Measurements from ENCODE around the gene FAM13B. TPM values are rescaled to one million over a fixed set of nuclear protein-coding genes. Genes with fewer than 3 reads are reported as not detected.
"Not testable (repeated sequence)": the region's sequence is repeated elsewhere in the genome, so short reads cannot be mapped to it uniquely, and the experiment has no call there.

Gene FAM13B
- total RNA-seq, 2 experiments from 2014 or later: 37.7 to 39.7 TPM

DNA sequence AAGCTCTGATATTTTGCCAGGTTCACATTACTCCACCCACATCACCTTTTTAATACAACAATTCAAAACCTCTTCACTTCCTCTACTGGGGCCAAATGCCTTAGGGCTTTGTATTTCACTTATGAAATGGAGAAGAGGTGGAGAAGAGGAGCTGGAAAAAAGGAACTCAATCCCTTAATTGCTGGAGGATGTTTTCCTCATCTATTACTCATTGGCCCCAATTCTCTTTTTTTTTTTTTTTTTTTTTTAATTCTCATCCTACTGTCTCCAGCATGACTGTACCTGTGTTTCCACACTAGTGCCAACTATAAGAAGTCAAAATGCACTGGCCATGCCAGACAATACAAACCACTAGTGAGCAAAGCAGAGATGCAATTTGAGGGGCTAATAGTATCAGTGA lies 20.9 kb downstream of the FAM13B start:
- Mint-ChIP-seq H3K9me3 (ENCODE audit: insufficient read depth) (no peaks in the 10 kb centered on the region), H3K36me3 (ENCODE audit: low read depth) (peaks cover 51% of the 10 kb centered on the region), H3K4me1 (ENCODE audit: low read depth) (peaks cover 7% of the 10 kb centered on the region), H3K27ac (no peak overlapping the region), H3K27me3 (ENCODE audit: low read depth) (no peaks in the 10 kb centered on the region), H3K4me3 (no peak overlapping the region)
- DNase-seq: no peak
- ChIA-PET POLR2A (no interaction called here), CTCF (interaction anchor here (1.5 kb wide), 1 partner anchor 233 kb away, joined by 4 read pairs; no protein-coding TSS in a partner anchor)
- ATAC-seq: no peak

DNA sequence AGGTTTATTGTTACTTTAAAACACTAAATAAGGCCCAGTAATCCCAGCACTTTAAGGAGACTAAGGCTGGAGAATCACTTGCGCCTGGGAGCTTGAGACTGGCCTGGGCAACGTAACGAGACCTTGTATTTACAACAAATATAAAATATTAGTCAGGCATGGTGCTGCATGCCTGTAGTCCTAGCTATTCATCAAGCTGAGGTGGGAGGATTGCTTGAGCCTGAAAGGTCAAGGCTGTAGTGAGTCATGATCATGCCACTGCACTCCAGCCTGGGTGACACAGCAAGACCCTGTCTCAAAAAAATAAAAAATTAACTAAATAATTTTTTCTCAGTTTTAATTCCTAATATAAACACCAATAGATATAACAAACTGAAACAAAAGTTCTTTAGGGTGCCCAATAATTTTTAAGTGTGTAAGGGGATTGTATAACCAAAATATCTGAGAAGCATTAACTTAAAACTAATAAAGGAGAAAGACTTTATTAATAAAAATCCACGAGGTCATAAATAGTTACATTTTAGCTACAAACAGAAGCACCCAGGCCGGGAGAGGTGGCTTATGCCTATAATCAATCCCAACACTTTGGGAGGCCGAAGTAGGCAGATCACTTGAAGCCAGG lies 32.7 kb downstream of the FAM13B start:
- H3K36me3 Mint-ChIP-seq (ENCODE audit: low read depth): peaks cover 58% of the 10 kb centered on the region
- peaks cover 16% of the 10 kb centered on the region for H3K9me3 Mint-ChIP-seq (ENCODE audit: insufficient read depth)
- CTCF ChIA-PET: no interaction called here
- H3K4me1 Mint-ChIP-seq (ENCODE audit: low read depth): peaks cover 30% of the 10 kb centered on the region
- no peaks in the 10 kb centered on the region for H3K27me3 Mint-ChIP-seq (ENCODE audit: low read depth)
- POLR2A ChIA-PET: no interaction called here
- ATAC-seq (no peak), DNase-seq (no peak)
- H3K4me3 Mint-ChIP-seq: no peak overlapping the region
- no peak overlapping the region for H3K27ac Mint-ChIP-seq

DNA sequence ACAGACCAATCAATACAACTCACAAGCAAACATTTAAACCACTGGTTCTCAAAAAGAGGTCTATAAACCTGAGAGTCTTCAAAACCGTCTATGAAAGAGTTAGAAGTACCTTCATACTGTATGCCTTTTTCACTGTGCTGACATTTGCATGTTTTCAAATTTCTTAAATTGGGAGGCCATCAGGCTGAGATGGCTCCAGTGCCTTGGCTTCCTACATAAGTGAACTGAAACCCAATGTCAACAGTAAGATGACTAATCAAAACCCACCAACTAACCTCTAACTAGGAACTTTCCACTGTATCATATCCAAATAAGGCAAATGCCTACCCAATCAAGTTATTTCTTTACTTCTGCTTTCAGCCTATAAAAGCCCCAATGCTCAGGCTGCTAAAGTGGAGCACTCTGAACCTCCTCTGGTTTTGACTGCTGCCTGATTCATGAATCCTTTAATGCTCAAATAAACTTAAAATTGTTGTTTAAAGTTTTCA lies 35.1 kb downstream of the FAM13B start:
- DNase-seq (no peak), ATAC-seq (peak; percentile 78)
- POLR2A ChIA-PET: no interaction called here
- peaks cover 33% of the 10 kb centered on the region for H3K4me1 Mint-ChIP-seq (ENCODE audit: low read depth)
- H3K27ac Mint-ChIP-seq: peak overlapping the region; percentile 69
- no peak overlapping the region for H3K4me3 Mint-ChIP-seq
- CTCF ChIA-PET: interaction anchor here (0.8 to 1.2 kb wide), 2 partner anchors 136 to 219 kb away, joined by 3 read pairs; no protein-coding TSS in a partner anchor
- H3K9me3 Mint-ChIP-seq (ENCODE audit: insufficient read depth): peaks cover 16% of the 10 kb centered on the region
- H3K36me3 Mint-ChIP-seq (ENCODE audit: low read depth): peaks cover 55% of the 10 kb centered on the region
- no peaks in the 10 kb centered on the region for H3K27me3 Mint-ChIP-seq (ENCODE audit: low read depth)

DNA sequence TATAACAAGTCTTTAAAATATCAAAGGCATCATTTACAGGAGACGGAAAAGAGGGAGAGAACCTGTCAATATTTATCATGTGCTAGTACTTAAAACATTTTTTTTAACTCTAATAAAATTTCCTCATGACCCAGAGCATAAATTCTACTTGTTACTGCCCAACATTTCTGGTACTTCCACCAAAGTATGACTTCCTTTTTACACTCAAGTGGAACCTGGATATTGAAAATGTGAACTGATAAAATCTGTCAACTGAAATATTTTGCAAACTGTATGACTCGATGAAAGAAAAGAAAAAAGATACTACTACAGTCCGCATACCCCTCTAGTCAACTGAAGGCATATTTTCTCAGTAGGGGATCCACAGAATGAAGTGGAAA lies 37.1 kb downstream of the FAM13B start:
- Mint-ChIP-seq H3K4me3 (no peak overlapping the region), H3K27me3 (ENCODE audit: low read depth) (no peaks in the 10 kb centered on the region), H3K9me3 (ENCODE audit: insufficient read depth) (peaks cover 16% of the 10 kb centered on the region), H3K36me3 (ENCODE audit: low read depth) (peaks cover 52% of the 10 kb centered on the region), H3K27ac (no peak overlapping the region), H3K4me1 (ENCODE audit: low read depth) (peaks cover 33% of the 10 kb centered on the region)
- POLR2A ChIA-PET: no interaction called here
- DNase-seq: no peak
- no peak for ATAC-seq
- CTCF ChIA-PET: no interaction called here

DNA sequence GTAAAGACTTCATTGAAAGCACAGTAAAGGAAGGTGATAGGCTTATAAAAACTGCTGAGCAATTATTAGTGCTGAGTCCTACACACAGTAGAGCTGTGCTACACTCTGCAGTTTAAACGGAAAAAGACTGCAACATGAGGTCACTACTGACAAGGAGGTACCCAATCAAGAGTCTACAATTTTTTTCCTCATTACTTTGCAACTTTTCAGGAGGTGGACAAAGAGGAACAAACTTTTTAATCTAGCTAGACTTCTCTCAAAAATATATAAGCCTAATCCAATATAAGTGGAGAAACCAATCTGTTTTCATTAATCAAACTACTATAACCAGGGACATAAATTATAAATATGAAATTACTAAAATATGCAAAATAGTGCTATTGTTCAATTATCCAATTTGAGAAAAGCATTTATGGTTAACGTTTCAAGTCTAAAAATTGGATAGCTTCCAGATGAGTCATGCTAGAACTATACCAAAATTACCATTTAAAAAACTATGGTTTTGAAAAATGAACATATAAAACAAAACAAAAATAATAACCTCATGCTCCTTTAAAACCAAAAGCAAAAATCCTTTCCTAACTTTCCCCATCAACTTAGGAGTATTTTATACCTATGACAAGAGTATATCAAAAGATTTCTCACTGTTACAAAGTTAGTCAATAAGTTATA lies 37.7 kb downstream of the FAM13B start:
- Mint-ChIP-seq H3K27ac (no peak overlapping the region), H3K4me1 (ENCODE audit: low read depth) (peaks cover 33% of the 10 kb centered on the region), H3K4me3 (no peak overlapping the region), H3K27me3 (ENCODE audit: low read depth) (no peaks in the 10 kb centered on the region), H3K9me3 (ENCODE audit: insufficient read depth) (peaks cover 16% of the 10 kb centered on the region), H3K36me3 (ENCODE audit: low read depth) (peaks cover 48% of the 10 kb centered on the region)
- ChIA-PET CTCF (interaction anchor here (1.1 kb wide), 1 partner anchor 366 kb away, joined by 3 read pairs; no protein-coding TSS in a partner anchor), POLR2A (no interaction called here)
- DNase-seq: no peak
- no peak for ATAC-seq

DNA sequence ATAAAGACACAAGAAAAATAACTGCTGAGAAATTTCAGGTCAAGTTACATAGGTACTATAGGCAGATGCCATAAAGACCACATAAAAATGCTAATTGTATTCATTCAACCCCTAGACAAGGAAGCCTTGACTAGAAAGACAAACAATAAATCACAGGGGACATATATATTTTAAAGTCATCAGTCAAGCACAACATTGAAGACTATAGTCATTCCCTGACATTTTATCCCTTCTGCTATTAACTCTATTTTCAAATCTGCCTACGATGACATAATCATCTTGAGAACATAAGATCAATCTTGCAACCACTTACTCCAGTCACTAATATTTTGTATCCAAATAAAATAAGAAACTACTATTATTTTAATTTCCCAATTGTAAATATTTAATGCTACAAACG lies 38.3 kb downstream of the FAM13B start:
- no peaks in the 10 kb centered on the region for H3K27me3 Mint-ChIP-seq (ENCODE audit: low read depth)
- ATAC-seq: no peak
- peaks cover 33% of the 10 kb centered on the region for H3K4me1 Mint-ChIP-seq (ENCODE audit: low read depth)
- H3K4me3 Mint-ChIP-seq: no peak overlapping the region
- no peak overlapping the region for H3K27ac Mint-ChIP-seq
- POLR2A ChIA-PET: no interaction called here
- CTCF ChIA-PET: interaction anchor here (0.8 to 1.1 kb wide), 3 partner anchors 10 to 365 kb away, joined by 3 to 5 read pairs (median 3); no protein-coding TSS in a partner anchor
- no peak for DNase-seq
- H3K9me3 Mint-ChIP-seq (ENCODE audit: insufficient read depth): peaks cover 16% of the 10 kb centered on the region
- H3K36me3 Mint-ChIP-seq (ENCODE audit: low read depth): peaks cover 44% of the 10 kb centered on the region

DNA sequence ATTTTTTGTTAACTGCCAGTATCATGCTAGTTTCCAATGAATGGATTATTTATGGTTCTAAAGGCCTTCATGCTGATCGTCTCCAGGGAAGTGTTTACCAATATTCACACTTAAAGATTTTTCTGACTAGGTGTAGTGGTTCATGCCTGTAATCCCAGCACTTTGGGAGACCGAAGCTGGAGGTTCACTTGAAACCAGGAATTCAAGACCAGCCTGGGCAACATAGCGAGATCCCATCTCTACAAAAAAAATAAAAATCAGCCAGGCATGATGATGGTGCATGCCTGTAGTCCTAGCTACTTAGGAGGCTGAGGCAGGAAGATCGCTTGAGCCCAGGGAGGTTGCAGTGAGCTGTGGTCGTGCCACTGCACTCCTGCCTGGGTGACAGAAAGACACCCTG lies 43.5 kb downstream of the FAM13B start:
- peaks cover 31% of the 10 kb centered on the region for H3K36me3 Mint-ChIP-seq (ENCODE audit: low read depth)
- no peak overlapping the region for H3K27ac Mint-ChIP-seq
- no peaks in the 10 kb centered on the region for H3K4me1 Mint-ChIP-seq (ENCODE audit: low read depth)
- ChIA-PET CTCF (interaction anchor here (1.2 kb wide), 1 partner anchor 80 kb away, joined by 3 read pairs; no protein-coding TSS in a partner anchor), POLR2A (no interaction called here)
- no peaks in the 10 kb centered on the region for H3K27me3 Mint-ChIP-seq (ENCODE audit: low read depth)
- no peak overlapping the region for H3K4me3 Mint-ChIP-seq
- ATAC-seq (no peak), DNase-seq (no peak)
- no peaks in the 10 kb centered on the region for H3K9me3 Mint-ChIP-seq (ENCODE audit: insufficient read depth)

DNA sequence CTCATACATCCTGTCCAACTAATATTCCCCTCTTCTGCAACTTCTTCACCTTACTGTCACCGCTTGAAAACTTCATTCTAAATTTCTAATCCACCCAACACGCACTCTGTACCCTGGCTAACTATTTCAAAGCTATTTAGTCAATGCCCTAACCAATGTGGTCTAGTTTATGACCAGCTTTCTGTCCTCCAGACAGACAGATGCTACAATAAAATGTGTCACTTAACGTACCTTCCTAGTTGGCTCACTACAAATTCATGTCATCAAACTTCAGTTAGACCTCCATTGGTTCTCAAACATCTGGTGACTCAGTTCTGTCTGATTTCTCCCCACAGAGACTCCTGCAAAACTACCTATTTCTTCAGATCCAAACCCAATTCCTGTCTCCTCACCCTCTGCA lies 57.7 kb downstream of the FAM13B start:
- H3K36me3 Mint-ChIP-seq (ENCODE audit: low read depth): peaks cover 52% of the 10 kb centered on the region
- H3K9me3 Mint-ChIP-seq (ENCODE audit: insufficient read depth): no peaks in the 10 kb centered on the region
- ATAC-seq: no peak
- H3K27me3 Mint-ChIP-seq (ENCODE audit: low read depth): no peaks in the 10 kb centered on the region
- no peak overlapping the region for H3K27ac Mint-ChIP-seq
- DNase-seq: no peak
- no peaks in the 10 kb centered on the region for H3K4me1 Mint-ChIP-seq (ENCODE audit: low read depth)
- no peak overlapping the region for H3K4me3 Mint-ChIP-seq
- ChIA-PET POLR2A (no interaction called here), CTCF (no interaction called here)

DNA sequence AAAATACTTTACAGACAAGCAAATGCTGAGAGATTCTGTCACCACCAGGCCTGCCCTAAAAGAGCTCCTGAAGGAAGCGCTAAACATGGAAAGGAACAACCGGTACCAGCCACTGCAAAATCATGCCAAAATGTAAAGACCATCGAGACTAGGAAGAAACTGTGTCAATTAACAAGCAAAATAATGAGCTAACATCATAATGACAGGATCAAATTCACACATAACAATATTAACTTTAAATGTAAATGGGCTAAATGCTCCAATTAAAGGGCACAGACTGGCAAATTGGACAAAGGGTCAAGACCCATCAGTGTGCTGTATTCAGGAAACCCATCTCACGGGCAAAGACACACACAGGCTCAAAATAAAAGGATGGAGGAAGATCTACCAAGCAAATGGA lies 62.5 kb downstream of the FAM13B start:
- H3K9me3 Mint-ChIP-seq (ENCODE audit: insufficient read depth); H3K27me3 Mint-ChIP-seq (ENCODE audit: low read depth); CTCF ChIA-PET; POLR2A ChIA-PET; ATAC-seq; DNase-seq; H3K27ac Mint-ChIP-seq; H3K4me3 Mint-ChIP-seq; H3K4me1 Mint-ChIP-seq (ENCODE audit: low read depth): not testable (repeated sequence)
- peaks cover 49% of the 10 kb centered on the region for H3K36me3 Mint-ChIP-seq (ENCODE audit: low read depth)

DNA sequence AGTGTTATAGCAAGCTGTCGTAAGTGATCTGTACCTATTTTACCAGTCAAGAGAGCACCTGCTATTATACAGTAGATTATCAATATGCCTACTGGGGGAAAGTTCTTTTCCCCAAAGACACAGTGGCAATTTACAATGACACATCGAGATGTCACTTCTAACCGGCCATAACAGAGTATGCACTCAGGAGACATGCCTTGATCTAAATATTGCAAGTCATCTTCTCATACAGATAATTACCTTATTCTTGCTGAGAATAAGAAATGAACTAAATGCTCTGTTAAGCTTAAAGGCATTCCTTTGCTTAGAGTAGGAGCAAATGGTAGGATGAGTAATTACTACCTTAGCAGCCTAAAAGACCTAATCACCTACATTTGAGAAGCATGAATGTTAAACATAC lies 72.1 kb downstream of the FAM13B start:
- no peaks in the 10 kb centered on the region for H3K4me1 Mint-ChIP-seq (ENCODE audit: low read depth)
- no peak for ATAC-seq
- ChIA-PET POLR2A (no interaction called here), CTCF (no interaction called here)
- H3K27me3 Mint-ChIP-seq (ENCODE audit: low read depth): no peaks in the 10 kb centered on the region
- H3K36me3 Mint-ChIP-seq (ENCODE audit: low read depth): peaks cover 38% of the 10 kb centered on the region
- no peak overlapping the region for H3K27ac Mint-ChIP-seq
- DNase-seq: no peak
- no peak overlapping the region for H3K4me3 Mint-ChIP-seq
- H3K9me3 Mint-ChIP-seq (ENCODE audit: insufficient read depth): no peaks in the 10 kb centered on the region

DNA sequence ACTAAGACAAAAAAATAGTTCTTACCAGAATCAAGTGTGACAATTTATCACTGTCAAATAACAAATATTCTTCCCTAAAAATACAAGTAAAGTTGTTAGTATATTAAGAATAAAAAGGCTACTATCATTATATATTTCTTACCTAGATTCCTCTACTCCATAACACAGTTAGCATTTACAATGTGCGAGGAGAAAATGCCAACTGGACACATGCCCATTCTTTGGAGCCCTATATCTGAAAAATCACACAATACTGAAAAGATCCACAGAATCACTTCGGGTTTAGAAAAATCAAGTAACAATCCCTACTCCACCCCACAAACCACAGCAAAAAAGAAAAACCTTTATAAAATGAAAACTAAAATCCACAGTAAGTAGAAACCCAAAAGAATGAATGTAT lies 72.7 kb downstream of the FAM13B start:
- H3K4me3 Mint-ChIP-seq: no peak overlapping the region
- H3K36me3 Mint-ChIP-seq (ENCODE audit: low read depth): peaks cover 34% of the 10 kb centered on the region
- CTCF ChIA-PET: no interaction called here
- POLR2A ChIA-PET: no interaction called here
- no peak for ATAC-seq
- no peak overlapping the region for H3K27ac Mint-ChIP-seq
- H3K27me3 Mint-ChIP-seq (ENCODE audit: low read depth): no peaks in the 10 kb centered on the region
- H3K9me3 Mint-ChIP-seq (ENCODE audit: insufficient read depth): no peaks in the 10 kb centered on the region
- no peak for DNase-seq
- H3K4me1 Mint-ChIP-seq (ENCODE audit: low read depth): no peaks in the 10 kb centered on the region

DNA sequence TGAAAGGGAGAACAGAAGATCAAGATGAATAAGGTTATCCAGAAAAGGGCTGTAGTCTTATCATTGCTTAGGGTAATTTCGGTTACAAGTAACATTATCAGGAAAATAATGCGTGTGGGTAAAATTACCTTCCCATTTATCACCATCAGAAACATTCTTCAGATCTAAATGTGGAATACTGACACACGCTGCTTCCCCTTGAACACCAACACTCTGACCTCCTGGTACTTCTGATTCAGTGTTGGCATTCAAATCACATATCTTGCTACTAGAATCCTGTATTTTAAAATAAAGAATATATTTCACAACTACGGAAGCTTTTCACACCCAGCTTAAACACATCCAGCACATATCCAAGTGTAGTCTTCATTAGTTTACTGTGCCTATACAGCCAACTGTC lies 73.4 kb downstream of the FAM13B start:
- H3K36me3 Mint-ChIP-seq (ENCODE audit: low read depth): peaks cover 31% of the 10 kb centered on the region
- H3K27ac Mint-ChIP-seq: no peak overlapping the region
- no peaks in the 10 kb centered on the region for H3K27me3 Mint-ChIP-seq (ENCODE audit: low read depth)
- H3K4me3 Mint-ChIP-seq: no peak overlapping the region
- ChIA-PET POLR2A (no interaction called here), CTCF (no interaction called here)
- no peak for ATAC-seq
- no peaks in the 10 kb centered on the region for H3K4me1 Mint-ChIP-seq (ENCODE audit: low read depth)
- H3K9me3 Mint-ChIP-seq (ENCODE audit: insufficient read depth): no peaks in the 10 kb centered on the region
- DNase-seq: no peak

Data from activated CD8-positive, alpha-beta T cell treated with anti-CD3 and anti-CD28 coated beads, Interleukin-2, amount 10 ng/mL, durations not matched to agents 7 days and 5 days (primary cell).